HG02973 (cell line): ENCODE results near the gene KCNJ6.

ENCODE experiments used
- ATAC-seq: cut with Tn5 transposase; IDR thresholded peaks from one replicate; pipeline ENCODE4 v1.9.1; 2021; ENCODE audit warnings: moderate library complexity; ENCODE audit not compliant: unreplicated experiment

KCNJ6 gene

GRCh38 chr21:37868446-37869295 lies 47.6 kb downstream of the KCNJ6 start:
- ATAC-seq: no peak

- no peak for ATAC-seq
Observed at GRCh38 chr21:37866027-37866426, 50.2 kb downstream of the KCNJ6 start.

- ATAC-seq: no peak
Observed at GRCh38 chr21:37865156-37865555, 51.1 kb downstream of the KCNJ6 start.

- no peak for ATAC-seq
Observed at GRCh38 chr21:37863842-37864241, 52.4 kb downstream of the KCNJ6 start.

GRCh38 chr21:37862536-37862935 lies 53.7 kb downstream of the KCNJ6 start:
- ATAC-seq: no peak

- ATAC-seq: no peak
Observed at GRCh38 chr21:37861561-37861960, 54.7 kb downstream of the KCNJ6 start.

GRCh38 chr21:37860416-37860815 lies 55.8 kb downstream of the KCNJ6 start:
- no peak for ATAC-seq

GRCh38 chr21:37855647-37856625 lies 60.3 kb downstream of the KCNJ6 start:
- ATAC-seq: no peak

GRCh38 chr21:37855271-37855646 lies 61.0 kb downstream of the KCNJ6 start:
- ATAC-seq: no peak

- ATAC-seq: no peak
Observed at GRCh38 chr21:37849506-37850102, 66.7 kb downstream of the KCNJ6 start.

GRCh38 chr21:37848721-37849490 lies 67.4 kb downstream of the KCNJ6 start:
- no peak for ATAC-seq

GRCh38 chr21:37845535-37845934 lies 70.7 kb downstream of the KCNJ6 start:
- no peak for ATAC-seq

GRCh38 chr21:37843191-37843590 lies 73.1 kb downstream of the KCNJ6 start:
- no peak for ATAC-seq

- no peak for ATAC-seq
Observed at GRCh38 chr21:37842163-37842919, 73.9 kb downstream of the KCNJ6 start.

GRCh38 chr21:37837381-37837780 lies 78.9 kb downstream of the KCNJ6 start:
- no peak for ATAC-seq

- no peak for ATAC-seq
Observed at GRCh38 chr21:37835481-37835880, 80.8 kb downstream of the KCNJ6 start.

GRCh38 chr21:37833301-37833700 lies 83.0 kb downstream of the KCNJ6 start:
- no peak for ATAC-seq

GRCh38 chr21:37829447-37829846 lies 86.8 kb downstream of the KCNJ6 start:
- ATAC-seq: no peak

- ATAC-seq: no peak
Observed at GRCh38 chr21:37828991-37829390, 87.3 kb downstream of the KCNJ6 start.

- ATAC-seq: no peak
Observed at GRCh38 chr21:37828556-37828955, 87.7 kb downstream of the KCNJ6 start.
